ENCODE measurements around the gene GBP5.
A peak's percentile ranks its signal among the peaks of the same experiment; 100 is the strongest.
"Not testable (repeated sequence)": the region's sequence is repeated elsewhere in the genome, so short reads cannot be mapped to it uniquely, and the experiment has no call there.

Gene GBP5

GRCh38 chr1:89270423-89270822 is 2.2 kb downstream of the GBP5 start:
- Mint-ChIP-seq H3K27me3 (no peaks in the 10 kb centered on the region), H3K27ac (peak overlapping the region; percentile 50), H3K36me3 (ENCODE audit: low read depth) (peaks cover 48% of the 10 kb centered on the region), H3K4me1 (peaks cover 72% of the 10 kb centered on the region), H3K4me3 (peak overlapping the region; percentile 98), H3K9me3 (peaks cover 4% of the 10 kb centered on the region)
- DNase-seq (no peak), ATAC-seq (no peak)

- peaks cover 64% of the 10 kb centered on the region for H3K4me1 Mint-ChIP-seq
- no peak for DNase-seq
- H3K4me3 Mint-ChIP-seq, result peak overlapping the region; percentile 98
- no peaks in the 10 kb centered on the region for H3K27me3 Mint-ChIP-seq
- H3K36me3 Mint-ChIP-seq (ENCODE audit: low read depth), result peaks cover 57% of the 10 kb centered on the region
- peaks cover 4% of the 10 kb centered on the region for H3K9me3 Mint-ChIP-seq
- no peak overlapping the region for H3K27ac Mint-ChIP-seq
- ATAC-seq, result no peak
Measured at GRCh38 chr1:89269277-89269676, 3.4 kb downstream of the GBP5 start.

- Mint-ChIP-seq H3K27ac (no peak overlapping the region), H3K4me1 (peaks cover 68% of the 10 kb centered on the region), H3K4me3 (no peak overlapping the region), H3K9me3 (peaks cover 5% of the 10 kb centered on the region), H3K27me3 (no peaks in the 10 kb centered on the region), H3K36me3 (ENCODE audit: low read depth) (peaks cover 82% of the 10 kb centered on the region)
- no peak for ATAC-seq
- no peak for DNase-seq
Measured at GRCh38 chr1:89262643-89263042, 10.0 kb downstream of the GBP5 start.

GRCh38 chr1:89261926-89262515 is 10.6 kb downstream of the GBP5 start:
- no peak for ATAC-seq
- H3K4me3 Mint-ChIP-seq, result no peak overlapping the region

GRCh38 chr1:89260566-89261255 is 11.9 kb downstream of the GBP5 start:
- Mint-ChIP-seq H3K27ac (peak overlapping the region; percentile 58), H3K36me3 (ENCODE audit: low read depth) (peaks cover 81% of the 10 kb centered on the region), H3K27me3 (no peaks in the 10 kb centered on the region), H3K9me3 (peaks cover 5% of the 10 kb centered on the region), H3K4me3 (peak overlapping the region; percentile 48), H3K4me1 (peaks cover 71% of the 10 kb centered on the region)
- ATAC-seq (no peak), DNase-seq (no peak)

More at GRCh38 chr1:89261926-89262515, 10.6 kb downstream of the GBP5 start:
- H3K4me1 Mint-ChIP-seq, result peaks cover 65% of the 10 kb centered on the region
- peaks cover 5% of the 10 kb centered on the region for H3K9me3 Mint-ChIP-seq
- H3K27me3 Mint-ChIP-seq, result no peaks in the 10 kb centered on the region
- peaks cover 79% of the 10 kb centered on the region for H3K36me3 Mint-ChIP-seq (ENCODE audit: low read depth)
- peak overlapping the region; percentile 10 for H3K27ac Mint-ChIP-seq
- DNase-seq, result no peak

GRCh38 chr1:89260042-89260441 is 12.6 kb downstream of the GBP5 start:
- H3K9me3 Mint-ChIP-seq, result peaks cover 7% of the 10 kb centered on the region
- ATAC-seq (peak; percentile 16), DNase-seq (no peak)
- H3K27me3 Mint-ChIP-seq, result no peaks in the 10 kb centered on the region
- H3K36me3 Mint-ChIP-seq (ENCODE audit: low read depth), result peaks cover 83% of the 10 kb centered on the region
- H3K4me1 Mint-ChIP-seq, result peaks cover 70% of the 10 kb centered on the region
- H3K4me3 Mint-ChIP-seq, result peak overlapping the region; percentile 60
- peak overlapping the region; percentile 85 for H3K27ac Mint-ChIP-seq

GRCh38 chr1:89259283-89259971 is 13.2 kb downstream of the GBP5 start:
- Mint-ChIP-seq H3K36me3 (ENCODE audit: low read depth) (peaks cover 83% of the 10 kb centered on the region), H3K4me3 (peak overlapping the region; percentile 60), H3K27ac (peak overlapping the region; percentile 85), H3K27me3 (no peaks in the 10 kb centered on the region), H3K4me1 (peaks cover 71% of the 10 kb centered on the region), H3K9me3 (peaks cover 13% of the 10 kb centered on the region)
- peak; percentile 83 for ATAC-seq
- peak; percentile 64 for DNase-seq

- Mint-ChIP-seq H3K36me3 (ENCODE audit: low read depth) (peaks cover 78% of the 10 kb centered on the region), H3K27me3 (no peaks in the 10 kb centered on the region), H3K4me3 (no peak overlapping the region), H3K9me3 (peaks cover 33% of the 10 kb centered on the region), H3K4me1 (peaks cover 64% of the 10 kb centered on the region), H3K27ac (peak overlapping the region; percentile 80)
- DNase-seq (no peak), ATAC-seq (peak; percentile 44)
Measured at GRCh38 chr1:89257041-89257440, 15.6 kb downstream of the GBP5 start.

- peaks cover 71% of the 10 kb centered on the region for H3K36me3 Mint-ChIP-seq (ENCODE audit: low read depth)
- peaks cover 61% of the 10 kb centered on the region for H3K4me1 Mint-ChIP-seq
- not testable (repeated sequence) for H3K27me3 Mint-ChIP-seq, ATAC-seq, H3K27ac Mint-ChIP-seq, DNase-seq, H3K4me3 Mint-ChIP-seq
- H3K9me3 Mint-ChIP-seq, result peaks cover 36% of the 10 kb centered on the region
Measured at GRCh38 chr1:89255581-89255980, 17.1 kb downstream of the GBP5 start.

GRCh38 chr1:89254658-89255287 is 17.9 kb downstream of the GBP5 start:
- H3K4me1 Mint-ChIP-seq, result peaks cover 53% of the 10 kb centered on the region
- no peak overlapping the region for H3K27ac Mint-ChIP-seq
- H3K4me3 Mint-ChIP-seq, result no peak overlapping the region
- peaks cover 36% of the 10 kb centered on the region for H3K9me3 Mint-ChIP-seq
- no peak for DNase-seq
- H3K36me3 Mint-ChIP-seq (ENCODE audit: low read depth), result peaks cover 66% of the 10 kb centered on the region
- H3K27me3 Mint-ChIP-seq, result no peaks in the 10 kb centered on the region
- ATAC-seq, result no peak

GRCh38 chr1:89243046-89243445 is 29.6 kb downstream of the GBP5 start:
- Mint-ChIP-seq H3K27ac (no peak overlapping the region), H3K27me3 (no peaks in the 10 kb centered on the region), H3K36me3 (ENCODE audit: low read depth) (peaks cover 27% of the 10 kb centered on the region), H3K4me1 (peaks cover 5% of the 10 kb centered on the region), H3K9me3 (peaks cover 11% of the 10 kb centered on the region), H3K4me3 (no peak overlapping the region)
- no peak for DNase-seq
- no peak for ATAC-seq
